Activated naive CD8-positive, alpha-beta T cell treated with anti-CD3 and anti-CD28 coated beads, Interleukin-2, amount 50 U/mL, for 24 hours (primary cell): ENCODE results near the gene SCARB1.
A peak's percentile ranks its signal among the peaks of the same experiment; 100 is the strongest.

Experiments
- ATAC-seq: fragments of 150-1000 bp; cut with Tn5 transposase; one replicate; pipeline ENCODE4 v1.10.0; 2021
- DNase-seq: peaks from one replicate; pipeline ENCODE4 v3.0.0; 2021
- H3K27ac Mint-ChIP-seq: one replicate; pipeline ENCODE4 v1.8.0; 2021; ENCODE audit warnings: mild to moderate bottlenecking, mixed read lengths
- H3K27me3 Mint-ChIP-seq: one replicate; pipeline ENCODE4 v1.8.0; 2021; ENCODE audit warnings: mixed read lengths
- H3K36me3 Mint-ChIP-seq: one replicate; pipeline ENCODE4 v1.8.0; 2021; ENCODE audit warnings: low read depth, mixed read lengths
- H3K4me1 Mint-ChIP-seq: one replicate; pipeline ENCODE4 v1.8.0; 2021; ENCODE audit warnings: mixed read lengths
- H3K4me3 Mint-ChIP-seq: one replicate; pipeline ENCODE4 v1.8.0; 2021; ENCODE audit warnings: mild to moderate bottlenecking, moderate library complexity, mixed read lengths
- H3K9me3 Mint-ChIP-seq: one replicate; pipeline ENCODE4 v1.8.0; 2021; ENCODE audit warnings: mixed read lengths

The SCARB1 gene

GRCh38 chr12:124831590-124831989, 32.1 kb downstream of the SCARB1 start:
- ATAC-seq, result no peak
- no peak overlapping the region for H3K27ac Mint-ChIP-seq
- no peak for DNase-seq
- H3K27me3 Mint-ChIP-seq, result no peaks in the 10 kb centered on the region
- no peaks in the 10 kb centered on the region for H3K36me3 Mint-ChIP-seq
- peaks cover 2% of the 10 kb centered on the region for H3K4me1 Mint-ChIP-seq
- H3K4me3 Mint-ChIP-seq, result no peak overlapping the region
- H3K9me3 Mint-ChIP-seq, result no peaks in the 10 kb centered on the region

- ATAC-seq (no peak), DNase-seq (no peak)
- Mint-ChIP-seq H3K27me3 (no peaks in the 10 kb centered on the region), H3K4me1 (peaks cover 2% of the 10 kb centered on the region), H3K27ac (no peak overlapping the region), H3K9me3 (no peaks in the 10 kb centered on the region), H3K36me3 (no peaks in the 10 kb centered on the region), H3K4me3 (no peak overlapping the region)
Observed at GRCh38 chr12:124830306-124830705, 33.4 kb downstream of the SCARB1 start.

DNA sequence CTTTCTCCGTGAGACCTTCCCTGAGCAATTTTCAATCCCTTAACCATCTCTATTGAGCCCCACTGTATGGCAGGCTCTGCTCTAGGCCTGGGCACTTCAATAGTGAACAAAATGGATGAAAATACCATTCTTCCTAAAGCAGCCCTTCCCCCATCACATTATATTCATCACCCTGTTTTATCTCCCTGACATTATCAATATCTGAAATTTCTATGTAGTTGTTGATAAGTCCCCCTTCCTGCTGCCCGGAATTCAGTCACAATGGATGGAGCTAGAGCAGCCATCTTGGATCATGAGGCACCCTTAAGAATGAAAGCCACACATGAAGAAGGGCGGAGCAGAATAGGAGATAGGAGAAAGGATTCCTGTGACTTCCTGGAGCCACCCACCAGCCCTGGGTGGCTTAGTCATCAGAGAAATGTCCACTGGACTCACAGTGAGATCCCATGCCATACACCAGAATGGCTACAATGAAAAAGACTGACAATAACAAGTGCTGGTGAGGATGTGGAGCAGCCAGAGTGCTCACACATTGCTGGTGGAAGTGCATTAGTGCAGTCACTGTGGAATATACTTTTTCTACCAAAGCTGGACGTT, 33.9 kb downstream of the SCARB1 start:
- Mint-ChIP-seq H3K4me3 (no peak overlapping the region), H3K27ac (no peak overlapping the region), H3K4me1 (peaks cover 2% of the 10 kb centered on the region), H3K27me3 (no peaks in the 10 kb centered on the region), H3K9me3 (no peaks in the 10 kb centered on the region), H3K36me3 (no peaks in the 10 kb centered on the region)
- no peak for ATAC-seq
- no peak for DNase-seq

GRCh38 chr12:124829008-124829707, 34.5 kb downstream of the SCARB1 start:
- H3K27ac Mint-ChIP-seq, result no peak overlapping the region
- H3K27me3 Mint-ChIP-seq, result no peaks in the 10 kb centered on the region
- peaks cover 2% of the 10 kb centered on the region for H3K4me1 Mint-ChIP-seq
- H3K36me3 Mint-ChIP-seq, result no peaks in the 10 kb centered on the region
- H3K4me3 Mint-ChIP-seq, result no peak overlapping the region
- no peaks in the 10 kb centered on the region for H3K9me3 Mint-ChIP-seq
- DNase-seq (no peak), ATAC-seq (no peak)

GRCh38 chr12:124828264-124829007, 35.2 kb downstream of the SCARB1 start:
- Mint-ChIP-seq H3K27me3 (no peaks in the 10 kb centered on the region), H3K36me3 (no peaks in the 10 kb centered on the region), H3K4me1 (peaks cover 2% of the 10 kb centered on the region), H3K27ac (no peak overlapping the region), H3K4me3 (no peak overlapping the region), H3K9me3 (no peaks in the 10 kb centered on the region)
- ATAC-seq (no peak), DNase-seq (no peak)

DNA sequence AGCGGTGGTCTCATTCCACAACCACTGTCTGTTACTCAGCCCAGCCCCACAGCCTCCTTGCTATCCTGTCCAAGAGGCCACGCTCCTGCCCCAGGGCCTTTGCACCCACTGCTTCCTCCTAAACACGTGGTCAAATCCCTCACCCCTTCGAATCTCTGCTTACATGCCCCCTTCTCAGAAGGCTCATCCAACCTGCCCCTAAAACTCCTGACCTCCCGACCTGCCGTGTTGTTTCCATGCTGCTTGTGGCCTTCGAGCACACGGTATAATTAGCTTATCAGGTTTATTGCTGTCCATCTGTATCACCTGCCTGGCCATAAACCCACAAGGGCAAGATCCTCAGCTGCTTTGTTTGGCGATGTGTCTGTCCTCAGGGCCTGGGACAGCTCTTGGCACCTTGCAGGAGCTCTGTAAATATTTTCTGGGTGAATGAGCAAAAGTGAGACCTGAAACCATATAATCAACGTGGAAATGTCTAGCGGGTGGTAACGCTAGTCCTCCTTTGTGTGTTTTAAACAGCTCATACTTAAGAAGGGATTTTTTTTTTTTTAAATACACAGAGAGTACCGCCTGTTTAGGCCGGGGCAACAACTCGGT, 36.0 kb downstream of the SCARB1 start:
- H3K9me3 Mint-ChIP-seq, result no peaks in the 10 kb centered on the region
- ATAC-seq, result peak; percentile 15
- no peaks in the 10 kb centered on the region for H3K36me3 Mint-ChIP-seq
- no peak overlapping the region for H3K27ac Mint-ChIP-seq
- peaks cover 2% of the 10 kb centered on the region for H3K4me1 Mint-ChIP-seq
- H3K4me3 Mint-ChIP-seq, result no peak overlapping the region
- no peak for DNase-seq
- H3K27me3 Mint-ChIP-seq, result no peaks in the 10 kb centered on the region

DNA sequence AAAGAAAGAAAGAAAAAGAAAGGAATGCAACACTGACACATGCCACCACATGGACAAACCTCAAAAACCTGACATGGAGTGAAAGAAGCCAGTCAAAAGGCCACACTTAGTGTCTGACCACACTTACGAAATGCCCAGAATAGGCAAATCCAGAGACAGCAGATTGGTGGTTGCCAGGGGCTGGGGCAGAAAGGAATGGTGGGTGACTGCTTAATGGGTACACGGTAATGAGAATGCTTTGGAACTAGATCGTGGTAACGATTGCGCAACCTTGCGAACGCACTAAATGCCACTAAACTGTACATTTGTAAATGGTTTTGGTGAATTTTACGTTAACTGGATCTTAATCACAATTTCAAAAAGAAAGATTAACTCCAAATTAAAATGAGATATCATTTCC, 39.5 kb downstream of the SCARB1 start:
- ATAC-seq (no peak), DNase-seq (no peak)
- no peaks in the 10 kb centered on the region for H3K27me3 Mint-ChIP-seq
- H3K9me3 Mint-ChIP-seq, result no peaks in the 10 kb centered on the region
- H3K4me1 Mint-ChIP-seq, result peaks cover 2% of the 10 kb centered on the region
- no peak overlapping the region for H3K27ac Mint-ChIP-seq
- H3K36me3 Mint-ChIP-seq, result peaks cover 2% of the 10 kb centered on the region
- no peak overlapping the region for H3K4me3 Mint-ChIP-seq

DNA sequence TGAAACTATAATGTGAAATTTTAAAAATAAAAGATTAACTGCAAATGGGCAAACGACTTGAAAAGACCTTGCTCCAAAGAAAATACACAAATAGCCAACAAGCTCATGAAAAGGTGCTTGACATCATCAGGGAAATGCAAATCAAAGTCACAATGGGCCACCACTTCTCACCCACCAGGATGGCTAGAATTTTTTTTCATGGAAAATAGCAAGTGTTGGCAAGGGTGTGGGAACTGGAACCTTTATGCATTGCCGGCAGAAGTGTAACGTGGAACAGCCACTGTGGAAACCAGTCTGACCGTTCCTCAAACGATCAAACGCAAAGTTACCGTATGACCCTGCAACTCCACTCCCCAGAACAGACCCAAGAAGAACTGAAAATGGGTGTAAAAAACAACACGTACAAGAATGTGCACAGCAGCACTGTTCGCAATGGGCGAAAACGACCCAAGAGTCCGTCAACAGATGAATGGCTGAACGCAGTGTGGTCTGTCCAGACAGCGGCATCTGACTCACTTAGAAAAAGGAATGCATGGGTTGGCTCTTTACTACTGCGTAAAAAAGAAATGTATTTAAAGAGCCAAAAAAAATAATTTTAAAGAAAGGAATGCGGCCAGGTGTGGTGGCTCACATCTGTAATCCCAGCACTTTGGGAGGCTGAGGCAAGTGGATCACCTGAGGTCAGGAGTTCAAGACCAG, 40.2 kb downstream of the SCARB1 start:
- H3K27ac Mint-ChIP-seq, result no peak overlapping the region
- peaks cover 2% of the 10 kb centered on the region for H3K36me3 Mint-ChIP-seq
- H3K9me3 Mint-ChIP-seq, result no peaks in the 10 kb centered on the region
- DNase-seq, result no peak
- H3K4me1 Mint-ChIP-seq, result peaks cover 2% of the 10 kb centered on the region
- H3K27me3 Mint-ChIP-seq, result no peaks in the 10 kb centered on the region
- no peak overlapping the region for H3K4me3 Mint-ChIP-seq
- ATAC-seq, result no peak

GRCh38 chr12:124822218-124822617, 41.4 kb downstream of the SCARB1 start:
- no peak for DNase-seq
- no peaks in the 10 kb centered on the region for H3K9me3 Mint-ChIP-seq
- no peak overlapping the region for H3K4me3 Mint-ChIP-seq
- peaks cover 2% of the 10 kb centered on the region for H3K36me3 Mint-ChIP-seq
- no peak overlapping the region for H3K27ac Mint-ChIP-seq
- no peaks in the 10 kb centered on the region for H3K27me3 Mint-ChIP-seq
- ATAC-seq, result no peak
- no peaks in the 10 kb centered on the region for H3K4me1 Mint-ChIP-seq

GRCh38 chr12:124821252-124822200, 42.1 kb downstream of the SCARB1 start:
- DNase-seq, result no peak
- no peaks in the 10 kb centered on the region for H3K9me3 Mint-ChIP-seq
- H3K4me3 Mint-ChIP-seq, result no peak overlapping the region
- no peak for ATAC-seq
- H3K36me3 Mint-ChIP-seq, result peaks cover 2% of the 10 kb centered on the region
- no peaks in the 10 kb centered on the region for H3K4me1 Mint-ChIP-seq
- H3K27me3 Mint-ChIP-seq, result no peaks in the 10 kb centered on the region
- no peak overlapping the region for H3K27ac Mint-ChIP-seq

DNA sequence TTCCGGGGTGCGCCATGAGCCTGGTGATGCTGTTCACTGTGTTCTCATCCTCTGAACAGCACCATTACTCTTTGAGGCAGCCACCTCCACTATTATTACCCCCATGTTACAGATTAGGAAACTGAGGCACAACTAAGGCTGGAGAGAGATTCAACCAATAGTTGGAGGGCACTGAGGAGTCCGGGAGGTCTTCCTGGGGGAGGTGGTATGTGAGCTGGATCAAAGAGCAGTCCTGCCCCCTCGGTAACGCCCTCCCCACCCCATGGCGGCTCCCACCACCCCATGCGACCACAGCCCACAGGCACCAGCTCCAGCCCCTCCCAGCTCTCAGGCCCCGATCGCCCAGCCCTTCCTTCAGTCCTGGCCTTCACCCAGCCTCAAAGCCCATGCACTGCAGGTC, 43.5 kb downstream of the SCARB1 start:
- no peak overlapping the region for H3K4me3 Mint-ChIP-seq
- H3K27ac Mint-ChIP-seq, result no peak overlapping the region
- H3K27me3 Mint-ChIP-seq, result no peaks in the 10 kb centered on the region
- DNase-seq (no peak), ATAC-seq (no peak)
- no peaks in the 10 kb centered on the region for H3K9me3 Mint-ChIP-seq
- no peaks in the 10 kb centered on the region for H3K4me1 Mint-ChIP-seq
- H3K36me3 Mint-ChIP-seq, result peaks cover 5% of the 10 kb centered on the region

DNA sequence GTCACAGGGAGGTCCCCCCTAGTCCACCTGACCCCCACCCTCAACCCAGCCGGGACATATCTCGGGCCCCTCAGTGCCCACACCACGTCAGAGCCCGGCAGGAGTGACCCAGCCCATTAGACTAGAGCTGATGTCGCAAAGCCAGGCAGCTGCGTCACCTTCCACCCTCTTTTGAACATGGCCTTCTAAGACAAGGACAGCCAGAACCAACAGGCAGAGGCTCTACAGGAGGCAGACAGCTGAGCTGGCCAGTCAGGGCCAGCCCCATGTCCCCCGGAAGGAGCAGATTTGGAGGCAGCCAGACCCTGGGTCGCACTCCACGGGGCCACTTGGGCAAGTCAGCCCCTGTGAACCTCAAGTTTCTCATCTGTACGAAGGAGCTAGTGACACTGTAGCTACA, 44.1 kb downstream of the SCARB1 start:
- Mint-ChIP-seq H3K27ac (no peak overlapping the region), H3K36me3 (peaks cover 7% of the 10 kb centered on the region), H3K4me3 (no peak overlapping the region), H3K9me3 (no peaks in the 10 kb centered on the region), H3K27me3 (no peaks in the 10 kb centered on the region), H3K4me1 (no peaks in the 10 kb centered on the region)
- ATAC-seq (no peak), DNase-seq (no peak)

GRCh38 chr12:124819080-124819479, 44.6 kb downstream of the SCARB1 start:
- Mint-ChIP-seq H3K4me1 (no peaks in the 10 kb centered on the region), H3K4me3 (no peak overlapping the region), H3K27ac (no peak overlapping the region), H3K9me3 (no peaks in the 10 kb centered on the region), H3K36me3 (peaks cover 8% of the 10 kb centered on the region), H3K27me3 (no peaks in the 10 kb centered on the region)
- DNase-seq, result no peak
- ATAC-seq, result no peak
